ENCODE measurements around the gene RRM2. TPM values are rescaled to one million over a fixed set of nuclear protein-coding genes. Genes with fewer than 3 reads are reported as not detected.
A peak's percentile ranks its signal among the peaks of the same experiment; 100 is the strongest.
"Not testable (repeated sequence)": the region's sequence is repeated elsewhere in the genome, so short reads cannot be mapped to it uniquely, and the experiment has no call there.

RRM2 gene
- total RNA-seq, 1 donor from 2014 or later, result 374 TPM

DNA sequence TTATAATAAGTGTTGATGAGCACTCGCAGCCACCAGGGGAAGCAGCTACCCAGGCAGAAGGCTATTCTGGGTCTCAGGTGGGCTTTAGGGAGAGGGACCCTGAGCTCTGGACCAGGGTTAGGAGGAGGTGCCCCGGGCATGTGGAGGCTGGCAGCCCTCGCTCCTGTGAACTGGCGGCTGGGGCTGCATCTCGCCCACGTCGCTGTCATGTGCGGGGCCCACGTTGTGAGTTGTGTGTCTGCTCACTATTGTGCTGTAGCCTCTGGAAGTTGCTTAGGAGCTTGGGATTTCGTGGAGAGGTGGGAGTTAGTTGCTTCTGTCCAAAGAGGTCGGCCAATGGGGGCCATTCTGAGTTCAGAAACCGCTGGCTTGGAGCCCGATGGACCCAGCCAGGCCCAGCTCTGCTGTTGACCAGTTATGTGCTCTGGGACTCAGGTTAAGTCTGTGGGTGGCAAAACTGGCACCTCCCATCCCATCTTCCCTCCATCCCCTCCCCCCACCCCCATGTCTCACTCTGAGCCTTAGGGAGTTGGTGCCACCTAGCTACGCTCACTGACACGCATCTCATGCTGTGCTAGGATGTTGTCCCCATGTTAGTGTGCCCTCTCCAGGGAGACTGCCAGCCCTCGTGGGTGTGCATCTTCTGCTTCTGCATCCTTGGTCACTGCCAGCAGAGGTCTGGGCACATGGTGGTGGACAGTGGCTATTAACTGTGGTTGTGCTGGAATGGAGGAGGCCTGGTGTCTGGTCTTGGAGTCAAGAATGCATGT, 18.5 kb downstream of the RRM2 start:
- Mint-ChIP-seq H3K9me3 (no peaks in the 10 kb centered on the region), H3K4me3 (ENCODE audit: low read depth) (no peak overlapping the region), H3K4me1 (ENCODE audit: low read depth) (peaks cover 24% of the 10 kb centered on the region), H3K27me3 (ENCODE audit: low read depth) (no peaks in the 10 kb centered on the region), H3K27ac (peak overlapping the region; percentile 77), H3K36me3 (ENCODE audit: low read depth) (peaks cover 49% of the 10 kb centered on the region)
- DNase-seq (ENCODE audit: low spot score), result no peak
- intact Hi-C loops (cut with micrococcal nuclease), result loop anchor here (5.0 kb wide), 1 partner anchor 291 kb away; no protein-coding TSS in a partner anchor

DNA sequence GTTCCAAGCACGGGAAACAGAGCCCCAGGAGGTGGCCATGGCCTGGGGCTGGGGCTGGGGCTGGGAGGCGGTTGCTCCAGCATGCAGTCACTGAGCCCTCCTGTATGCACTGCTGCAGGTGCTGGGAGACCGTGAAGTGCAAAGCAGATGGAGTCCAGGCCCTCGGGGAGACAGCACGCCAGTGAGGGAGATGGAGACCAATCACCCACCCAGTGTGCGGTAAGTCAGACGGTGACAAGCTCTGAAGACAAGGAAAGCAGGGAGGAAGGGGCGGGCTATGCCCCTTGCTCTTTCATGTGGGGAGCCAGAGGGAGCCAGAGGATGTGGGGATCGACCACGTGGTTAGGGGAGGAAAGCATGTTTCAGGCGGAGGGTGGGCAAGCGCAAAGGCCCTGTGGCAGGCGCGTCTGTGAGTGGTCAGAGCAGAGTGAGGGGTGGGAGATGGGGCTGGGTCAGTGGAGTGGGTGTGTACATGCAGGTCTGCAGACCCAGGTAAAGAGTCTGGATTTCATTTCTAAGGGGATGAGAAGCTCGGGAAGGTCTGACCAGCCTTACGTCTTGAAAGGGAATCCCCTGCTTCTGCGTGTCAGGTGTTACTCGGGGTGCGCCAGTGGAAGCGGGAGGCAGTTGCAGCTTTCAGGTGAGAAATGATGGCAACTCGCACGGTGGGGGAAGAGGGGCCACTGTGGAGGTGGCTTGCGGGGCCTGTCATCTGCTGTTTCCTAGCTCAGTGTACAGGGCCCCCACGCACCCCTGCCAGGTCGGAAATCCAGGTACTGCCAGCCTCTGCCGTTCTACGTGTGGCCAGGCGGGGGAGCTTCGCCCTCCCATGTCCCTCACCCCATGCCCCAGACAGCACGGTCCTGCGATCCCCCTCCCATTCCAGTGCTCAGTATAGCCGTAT, 19.4 kb downstream of the RRM2 start:
- H3K4me1 Mint-ChIP-seq (ENCODE audit: low read depth), result peaks cover 24% of the 10 kb centered on the region
- no peaks in the 10 kb centered on the region for H3K9me3 Mint-ChIP-seq
- DNase-seq (ENCODE audit: low spot score), result no peak
- H3K4me3 Mint-ChIP-seq (ENCODE audit: low read depth), result peak overlapping the region; percentile 0
- no peaks in the 10 kb centered on the region for H3K27me3 Mint-ChIP-seq (ENCODE audit: low read depth)
- peaks cover 49% of the 10 kb centered on the region for H3K36me3 Mint-ChIP-seq (ENCODE audit: low read depth)
- H3K27ac Mint-ChIP-seq, result peak overlapping the region; percentile 77
- intact Hi-C loops (cut with micrococcal nuclease), result loop anchor here (5.0 kb wide), 1 partner anchor 290 kb away; no protein-coding TSS in a partner anchor

GRCh38 chr2:10142640-10142965, 20.1 kb downstream of the RRM2 start:
- H3K27ac Mint-ChIP-seq, result no peak overlapping the region

DNA sequence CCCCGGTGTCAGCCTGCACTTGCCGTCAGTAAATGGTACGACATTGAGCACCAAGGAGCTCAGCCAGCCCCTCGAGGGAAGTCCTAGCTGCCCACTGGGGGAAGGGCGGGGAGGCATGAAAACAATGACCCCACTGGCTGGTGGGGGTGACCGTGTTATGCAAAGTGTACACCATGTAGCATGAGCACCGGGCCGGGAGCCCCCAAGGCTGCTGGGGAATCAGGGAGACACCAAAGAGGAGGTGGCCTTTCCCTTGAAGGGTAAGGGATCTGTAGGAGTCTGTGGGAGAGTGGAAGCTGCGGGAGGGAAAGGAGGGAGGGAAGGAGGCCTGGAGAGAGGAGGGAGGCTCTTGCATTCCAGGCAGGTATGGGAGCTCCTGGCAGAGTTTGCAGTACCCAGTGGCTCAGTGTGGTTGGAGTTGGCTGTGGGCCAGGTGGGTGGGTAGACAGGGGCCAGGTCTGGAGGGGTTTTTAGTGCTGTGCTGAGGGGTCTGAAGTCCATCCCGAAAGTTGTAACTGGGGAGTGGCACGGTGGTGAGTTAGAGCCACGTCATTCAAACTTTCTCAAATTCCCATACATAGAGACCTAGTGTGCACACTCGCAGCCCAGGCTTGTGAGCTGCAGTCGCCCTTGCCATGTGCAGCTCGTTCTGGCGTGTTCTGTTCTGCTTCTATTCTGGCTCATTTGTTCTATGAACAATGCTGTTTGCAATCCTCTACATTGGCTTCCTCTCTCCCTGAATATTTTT, 22.4 kb downstream of the RRM2 start:
- H3K9me3 Mint-ChIP-seq, result no peaks in the 10 kb centered on the region
- no peak overlapping the region for H3K27ac Mint-ChIP-seq
- peaks cover 37% of the 10 kb centered on the region for H3K4me1 Mint-ChIP-seq (ENCODE audit: low read depth)
- DNase-seq (ENCODE audit: low spot score), result no peak
- H3K27me3 Mint-ChIP-seq (ENCODE audit: low read depth), result no peaks in the 10 kb centered on the region
- peaks cover 70% of the 10 kb centered on the region for H3K36me3 Mint-ChIP-seq (ENCODE audit: low read depth)
- H3K4me3 Mint-ChIP-seq (ENCODE audit: low read depth), result no peak overlapping the region
- intact Hi-C loops (cut with micrococcal nuclease), result loop anchor here (5.0 kb wide), 1 partner anchor 287 kb away; no protein-coding TSS in a partner anchor

More at GRCh38 chr2:10142640-10142965, 20.1 kb downstream of the RRM2 start:
- intact Hi-C loops (cut with micrococcal nuclease), result loop anchor here (5.0 kb wide), 1 partner anchor 290 kb away; no protein-coding TSS in a partner anchor
- Mint-ChIP-seq H3K27me3 (ENCODE audit: low read depth) (no peaks in the 10 kb centered on the region), H3K4me1 (ENCODE audit: low read depth) (peaks cover 24% of the 10 kb centered on the region), H3K36me3 (ENCODE audit: low read depth) (peaks cover 54% of the 10 kb centered on the region), H3K4me3 (ENCODE audit: low read depth) (no peak overlapping the region), H3K9me3 (no peaks in the 10 kb centered on the region)
- DNase-seq (ENCODE audit: low spot score), result no peak

GRCh38 chr2:10145519-10146357, 23.2 kb downstream of the RRM2 start:
- no peak overlapping the region for H3K27ac Mint-ChIP-seq
- intact Hi-C loops (cut with micrococcal nuclease), result no loop called here
- no peaks in the 10 kb centered on the region for H3K9me3 Mint-ChIP-seq
- H3K4me3 Mint-ChIP-seq (ENCODE audit: low read depth), result no peak overlapping the region
- no peak for DNase-seq (ENCODE audit: low spot score)
- peaks cover 71% of the 10 kb centered on the region for H3K36me3 Mint-ChIP-seq (ENCODE audit: low read depth)
- H3K4me1 Mint-ChIP-seq (ENCODE audit: low read depth), result peaks cover 34% of the 10 kb centered on the region
- H3K27me3 Mint-ChIP-seq (ENCODE audit: low read depth), result no peaks in the 10 kb centered on the region

- DNase-seq (ENCODE audit: low spot score), result no peak
- no peaks in the 10 kb centered on the region for H3K9me3 Mint-ChIP-seq
- no peak overlapping the region for H3K4me3 Mint-ChIP-seq (ENCODE audit: low read depth)
- peaks cover 70% of the 10 kb centered on the region for H3K36me3 Mint-ChIP-seq (ENCODE audit: low read depth)
- peaks cover 27% of the 10 kb centered on the region for H3K4me1 Mint-ChIP-seq (ENCODE audit: low read depth)
- intact Hi-C loops (cut with micrococcal nuclease), result no loop called here
- no peak overlapping the region for H3K27ac Mint-ChIP-seq
- H3K27me3 Mint-ChIP-seq (ENCODE audit: low read depth), result no peaks in the 10 kb centered on the region
These were observed 23.9 kb downstream of the RRM2 start for GRCh38 chr2:10146366-10147005.

- H3K27ac Mint-ChIP-seq; intact Hi-C loops (cut with micrococcal nuclease); H3K27me3 Mint-ChIP-seq (ENCODE audit: low read depth); H3K4me3 Mint-ChIP-seq (ENCODE audit: low read depth); H3K9me3 Mint-ChIP-seq; DNase-seq (ENCODE audit: low spot score): not testable (repeated sequence)
- peaks cover 64% of the 10 kb centered on the region for H3K36me3 Mint-ChIP-seq (ENCODE audit: low read depth)
- H3K4me1 Mint-ChIP-seq (ENCODE audit: low read depth), result peaks cover 21% of the 10 kb centered on the region
These were observed 24.6 kb downstream of the RRM2 start for GRCh38 chr2:10147050-10147660.

DNA sequence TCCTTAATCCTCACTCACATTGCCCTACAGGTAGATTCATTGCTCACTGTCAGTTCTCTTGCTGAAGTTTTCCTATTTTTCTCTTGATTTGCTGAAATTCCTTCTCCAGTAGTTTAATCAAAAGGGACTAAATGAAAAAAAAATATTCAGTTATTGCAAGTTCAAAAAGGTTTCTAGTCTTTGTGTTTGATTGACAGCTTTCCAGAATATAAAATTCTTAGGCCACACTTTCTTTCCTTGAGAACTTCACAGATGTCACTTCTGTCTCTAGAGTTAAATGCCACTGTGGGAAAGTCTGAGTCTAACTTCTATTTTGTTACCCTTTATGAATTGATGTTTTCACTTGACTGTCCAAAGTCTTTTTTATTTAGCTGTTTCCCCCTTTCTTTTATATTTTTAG, 25.7 kb downstream of the RRM2 start:
- Mint-ChIP-seq H3K4me3 (ENCODE audit: low read depth) (no peak overlapping the region), H3K36me3 (ENCODE audit: low read depth) (peaks cover 55% of the 10 kb centered on the region), H3K27ac (peak overlapping the region; percentile 15), H3K4me1 (ENCODE audit: low read depth) (peaks cover 19% of the 10 kb centered on the region), H3K27me3 (ENCODE audit: low read depth) (no peaks in the 10 kb centered on the region), H3K9me3 (no peaks in the 10 kb centered on the region)
- no peak for DNase-seq (ENCODE audit: low spot score)
- intact Hi-C loops (cut with micrococcal nuclease), result no loop called here

DNA sequence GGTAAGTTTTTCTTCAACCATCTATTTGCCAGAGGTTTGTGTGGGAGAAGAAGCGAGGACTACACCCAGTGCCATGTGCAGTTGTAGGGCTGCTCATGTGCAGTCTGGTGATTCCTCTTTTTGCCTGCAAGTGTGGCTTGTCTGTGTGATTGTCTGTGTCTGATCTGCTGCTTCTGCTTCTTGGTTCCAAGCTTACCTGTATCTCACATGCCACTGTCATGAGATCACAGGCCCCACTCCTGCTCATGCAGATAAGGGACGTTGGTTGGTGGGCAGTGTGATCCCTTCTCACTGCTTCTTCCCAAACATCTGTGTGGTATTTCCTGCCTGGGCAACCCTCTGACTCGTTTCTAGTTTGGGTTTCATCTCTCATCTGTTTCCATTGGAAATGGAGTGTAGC, 27.1 kb downstream of the RRM2 start:
- intact Hi-C loops (cut with micrococcal nuclease), result no loop called here
- H3K4me1 Mint-ChIP-seq (ENCODE audit: low read depth), result peaks cover 19% of the 10 kb centered on the region
- DNase-seq (ENCODE audit: low spot score), result no peak
- H3K4me3 Mint-ChIP-seq (ENCODE audit: low read depth), result no peak overlapping the region
- H3K27ac Mint-ChIP-seq, result peak overlapping the region; percentile 40
- no peaks in the 10 kb centered on the region for H3K27me3 Mint-ChIP-seq (ENCODE audit: low read depth)
- H3K36me3 Mint-ChIP-seq (ENCODE audit: low read depth), result peaks cover 49% of the 10 kb centered on the region
- no peaks in the 10 kb centered on the region for H3K9me3 Mint-ChIP-seq

DNA sequence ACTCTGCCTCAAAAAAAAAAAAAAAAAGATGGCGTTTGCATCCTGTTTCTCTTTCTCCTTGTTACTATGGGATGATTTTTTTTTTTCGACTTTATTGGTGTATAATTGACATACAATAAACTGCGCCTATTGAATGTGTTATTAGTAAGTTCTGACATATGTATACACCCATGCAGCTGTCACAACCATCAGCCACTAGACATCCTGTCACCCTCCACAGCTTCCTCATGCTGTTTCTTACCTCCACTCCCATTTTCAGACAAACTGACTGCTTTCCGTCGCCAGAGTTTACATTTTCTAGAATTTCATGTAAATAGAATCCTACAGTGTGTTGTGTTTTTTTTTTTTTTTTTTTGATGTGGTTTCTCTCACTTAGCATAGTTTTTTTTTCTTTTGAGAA, 27.9 kb downstream of the RRM2 start:
- H3K4me1 Mint-ChIP-seq (ENCODE audit: low read depth), result peaks cover 17% of the 10 kb centered on the region
- H3K27ac Mint-ChIP-seq, result peak overlapping the region; percentile 20
- no peak for DNase-seq (ENCODE audit: low spot score)
- intact Hi-C loops (cut with micrococcal nuclease), result no loop called here
- no peaks in the 10 kb centered on the region for H3K27me3 Mint-ChIP-seq (ENCODE audit: low read depth)
- no peak overlapping the region for H3K4me3 Mint-ChIP-seq (ENCODE audit: low read depth)
- no peaks in the 10 kb centered on the region for H3K9me3 Mint-ChIP-seq
- peaks cover 45% of the 10 kb centered on the region for H3K36me3 Mint-ChIP-seq (ENCODE audit: low read depth)

- peaks cover 50% of the 10 kb centered on the region for H3K36me3 Mint-ChIP-seq (ENCODE audit: low read depth)
- no peak overlapping the region for H3K4me3 Mint-ChIP-seq (ENCODE audit: low read depth)
- H3K4me1 Mint-ChIP-seq (ENCODE audit: low read depth), result peaks cover 16% of the 10 kb centered on the region
- DNase-seq (ENCODE audit: low spot score), result no peak
- no peaks in the 10 kb centered on the region for H3K9me3 Mint-ChIP-seq
- intact Hi-C loops (cut with micrococcal nuclease), result no loop called here
- H3K27ac Mint-ChIP-seq, result no peak overlapping the region
- H3K27me3 Mint-ChIP-seq (ENCODE audit: low read depth), result no peaks in the 10 kb centered on the region
These were observed 28.9 kb downstream of the RRM2 start for GRCh38 chr2:10151462-10151861.
